NOMO-1 treated with dmso at 0.1 percent for 144 hours (cell line): ENCODE results near the gene DNAH3.
"Not testable (repeated sequence)": the region's sequence is repeated elsewhere in the genome, so short reads cannot be mapped to it uniquely, and the experiment has no call there.

ENCODE experiments used
- DNase-seq: peaks from one replicate; lab custom pipeline; 2025; ENCODE audit not compliant: unreplicated experiment; lab: John Stamatoyannopoulos, UW

The DNAH3 gene

DNA sequence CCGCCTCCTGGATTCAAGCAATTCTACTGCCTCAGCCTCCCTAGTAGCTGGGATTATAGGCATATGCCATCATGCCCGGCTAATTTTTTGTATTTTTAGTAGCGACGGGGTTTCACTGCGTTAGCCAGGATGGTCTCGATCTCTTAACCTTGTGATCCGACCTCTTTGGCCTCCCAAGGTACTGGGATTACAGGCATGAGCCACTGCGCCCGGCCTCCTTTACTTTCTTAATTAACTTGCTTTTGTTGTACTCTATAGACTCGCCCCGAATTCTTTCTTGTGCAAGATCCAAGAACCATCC lies 205.1 kb downstream of the DNAH3 start:
- DNase-seq = not testable (repeated sequence)

DNA sequence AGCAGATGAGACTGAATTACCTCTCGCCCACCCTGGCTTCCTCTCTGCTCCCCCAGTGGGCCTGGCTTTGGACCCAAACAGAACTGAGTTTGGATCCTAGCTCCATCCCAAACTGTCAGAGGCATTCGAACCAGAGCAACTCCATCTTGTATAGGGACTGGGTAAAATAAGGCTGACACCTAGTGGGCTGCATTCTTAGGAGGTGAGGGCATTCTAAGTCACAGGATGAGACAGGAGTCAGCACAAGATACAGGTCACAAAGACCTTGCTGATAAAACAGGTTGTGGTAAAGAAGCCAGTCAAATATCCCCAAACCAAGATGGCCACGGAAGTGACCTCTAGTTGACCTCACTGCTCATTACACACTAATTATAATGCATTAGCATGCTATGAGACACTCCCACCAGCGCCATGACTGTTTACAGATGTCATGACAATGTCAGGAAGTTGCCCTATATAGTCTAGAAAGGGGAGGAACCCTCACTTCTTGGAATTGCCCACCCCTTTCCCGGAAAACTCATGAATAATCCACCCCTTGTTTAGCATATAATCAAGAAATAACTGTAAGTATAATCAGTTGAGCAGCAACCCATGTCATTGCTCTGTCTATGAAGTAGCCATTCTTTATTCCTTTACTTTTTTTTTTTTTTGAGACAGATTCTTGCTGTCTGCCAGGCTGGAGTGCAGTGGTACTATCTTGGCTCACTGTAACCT lies 205.6 kb downstream of the DNAH3 start:
- no peak for DNase-seq

DNA sequence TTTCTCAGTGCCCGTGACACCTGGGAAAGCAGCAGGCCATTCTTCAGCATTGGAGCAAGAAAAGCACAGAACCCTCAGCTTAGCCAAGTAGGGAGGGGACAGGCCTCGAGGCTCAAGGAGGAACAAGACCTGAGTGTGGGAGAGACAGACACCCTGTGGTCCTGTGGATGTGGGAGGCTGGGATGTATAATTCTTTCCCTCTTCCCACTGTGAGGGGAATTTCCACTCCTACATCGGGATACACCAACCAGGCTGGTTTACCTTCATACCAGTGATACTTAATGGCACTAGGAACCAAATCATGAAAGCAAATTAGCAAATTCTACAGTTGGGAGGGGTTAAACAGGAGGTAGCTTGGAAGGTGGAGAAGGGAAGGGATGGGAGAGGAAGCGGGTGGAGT lies 208.4 kb downstream of the DNAH3 start:
- DNase-seq = no peak

DNA sequence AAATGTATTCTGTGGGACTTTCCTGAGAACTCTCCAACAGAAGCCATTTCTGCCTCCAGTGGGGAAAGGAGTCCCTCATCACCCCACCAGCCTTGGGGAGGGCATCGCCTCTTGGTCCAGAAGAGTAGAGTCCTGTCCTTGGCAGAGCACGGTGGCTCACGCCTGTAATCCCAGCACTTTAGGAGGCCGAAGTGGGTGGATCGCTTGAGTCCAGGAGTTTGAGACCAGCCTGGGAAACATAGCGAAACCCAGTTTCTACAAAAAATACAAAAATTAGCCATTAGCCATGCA lies 209.1 kb downstream of the DNAH3 start:
- DNase-seq = no peak

DNA sequence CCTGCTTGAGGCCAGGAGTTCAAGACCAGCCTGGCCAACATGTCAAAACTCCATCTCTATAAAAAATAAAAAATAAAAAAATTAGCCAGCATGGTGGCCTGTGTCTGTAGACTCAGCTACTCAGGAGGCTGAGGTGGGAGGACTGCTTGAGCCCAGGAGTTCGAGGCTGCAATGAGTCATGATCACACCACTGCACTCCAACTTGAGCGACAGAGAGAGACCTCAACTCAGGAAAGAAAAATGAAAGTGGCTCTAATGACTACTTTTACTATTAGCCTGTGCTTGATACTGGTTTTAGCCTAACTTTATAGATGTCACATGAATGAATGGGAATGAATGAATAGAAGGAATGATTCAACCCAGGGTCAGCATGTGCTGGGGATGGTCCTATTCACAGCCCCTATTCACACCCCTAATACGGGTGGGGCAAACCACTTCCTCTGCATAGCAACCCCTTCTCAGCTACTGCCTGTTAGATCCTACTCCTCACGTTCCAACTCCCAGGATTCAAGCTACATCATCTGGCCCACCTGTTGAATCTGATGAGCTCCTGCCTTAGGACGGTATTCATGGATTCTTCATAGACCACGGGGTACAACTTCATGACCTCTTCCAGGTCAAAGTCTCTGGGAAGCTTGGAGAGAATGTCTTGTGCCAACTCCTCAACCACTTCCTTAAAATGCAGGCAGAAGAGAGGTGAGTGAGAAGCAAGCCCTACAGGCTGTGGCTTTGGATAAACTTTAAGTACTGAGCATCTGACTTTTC lies 209.6 kb downstream of the DNAH3 start:
- DNase-seq = no peak

DNA sequence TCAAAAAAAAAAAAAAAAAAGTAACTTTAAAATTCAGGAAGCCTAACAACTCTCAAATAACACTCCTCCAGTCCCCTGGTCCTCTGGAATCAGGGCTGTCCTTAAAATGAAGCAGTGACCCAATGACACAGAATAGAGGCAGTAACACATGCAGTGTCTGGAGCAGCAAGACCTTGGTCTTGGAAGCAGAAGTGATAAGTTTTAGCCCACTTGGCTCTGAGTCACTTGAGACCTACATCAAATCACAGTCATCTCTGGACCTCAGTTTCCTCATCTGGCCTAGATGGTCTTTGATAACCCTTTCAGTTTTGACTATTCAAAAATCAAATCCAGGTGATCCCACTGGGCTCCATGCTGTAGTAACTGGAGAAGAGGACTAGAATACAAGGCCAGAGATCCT lies 211.0 kb downstream of the DNAH3 start:
- DNase-seq = no peak

DNA sequence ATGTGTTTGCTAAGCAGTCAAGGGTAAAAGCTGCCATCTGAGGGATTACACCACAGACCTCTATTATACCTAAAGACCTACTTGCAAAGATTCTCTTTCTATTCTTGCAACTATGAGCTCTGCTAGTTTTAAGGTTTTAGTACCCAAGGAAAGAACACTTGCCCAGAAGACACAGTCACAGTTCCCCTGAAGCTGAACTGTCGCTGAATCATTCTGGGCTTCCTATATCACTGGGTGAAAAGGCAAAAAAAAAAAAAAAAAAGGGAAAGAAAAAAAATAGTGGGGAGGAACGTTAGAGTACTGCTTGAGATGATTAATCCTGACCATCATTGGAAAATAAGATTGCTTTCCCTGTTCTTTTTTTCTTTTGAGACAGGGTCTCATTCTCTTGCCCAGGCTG lies 212.2 kb downstream of the DNAH3 start:
- DNase-seq = no peak

DNA sequence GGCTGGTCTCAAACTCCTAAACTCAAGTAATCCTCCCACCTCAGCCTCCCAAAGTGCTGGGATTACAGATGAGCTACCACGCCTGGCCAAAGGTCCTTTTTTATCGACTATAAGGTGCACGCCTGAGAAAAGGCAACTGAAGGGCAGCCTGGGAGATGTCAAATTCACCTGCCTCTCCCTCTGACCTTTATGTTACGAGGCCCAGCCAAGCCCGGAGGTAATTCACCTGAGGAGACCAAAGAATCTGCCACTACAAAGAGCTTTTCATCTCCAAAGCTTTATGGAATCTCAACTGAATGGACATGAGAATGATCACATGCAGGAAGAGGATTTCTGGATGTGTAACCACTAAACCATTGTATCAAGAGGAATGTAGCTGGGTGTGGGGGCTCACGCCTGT lies 212.9 kb downstream of the DNAH3 start:
- DNase-seq = no peak

DNA sequence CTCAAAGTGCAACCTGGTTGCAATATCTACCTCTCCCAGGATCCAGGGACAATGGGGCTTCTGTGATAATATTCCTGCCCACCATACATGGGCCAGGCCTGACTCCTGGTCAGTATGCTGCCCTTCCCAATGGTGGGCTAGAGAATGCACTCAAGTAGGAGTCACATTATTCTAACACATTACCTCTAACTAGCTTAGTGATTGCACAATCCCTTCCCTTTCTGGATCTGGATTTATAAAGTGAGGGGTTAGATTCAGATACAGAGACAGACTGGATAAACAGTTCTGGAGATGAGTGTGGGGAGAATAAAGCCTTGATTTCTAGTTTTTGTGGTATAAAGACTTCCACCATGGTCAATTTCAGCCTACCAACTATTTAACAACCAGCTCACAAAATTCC lies 217.1 kb downstream of the DNAH3 start:
- DNase-seq = no peak

DNA sequence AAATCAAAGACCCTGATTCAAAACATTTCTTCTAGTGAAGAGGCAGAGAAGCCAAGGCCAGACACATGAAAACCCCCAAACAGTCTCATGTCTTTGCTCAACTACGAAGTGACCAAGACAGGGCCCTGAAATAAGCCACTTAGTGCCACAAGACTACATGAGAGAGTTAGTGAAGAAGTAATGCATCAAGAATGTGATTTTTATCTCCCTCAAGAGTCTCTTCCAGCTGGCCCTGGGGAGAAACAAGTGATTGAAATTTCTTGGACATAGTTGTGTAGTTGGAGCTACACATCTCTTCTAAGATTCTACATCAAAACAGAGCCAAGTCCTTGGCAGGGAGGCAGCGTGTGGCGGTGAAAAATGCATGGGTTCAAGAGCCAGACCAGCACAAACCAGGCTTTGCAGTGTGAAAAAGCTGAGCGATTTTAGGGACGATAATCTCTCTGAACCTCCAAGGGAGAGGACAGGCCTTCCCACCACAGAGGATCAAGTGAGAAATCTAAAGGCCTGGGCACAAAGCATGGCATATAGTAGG lies 219.5 kb downstream of the DNAH3 start:
- no peak for DNase-seq

DNA sequence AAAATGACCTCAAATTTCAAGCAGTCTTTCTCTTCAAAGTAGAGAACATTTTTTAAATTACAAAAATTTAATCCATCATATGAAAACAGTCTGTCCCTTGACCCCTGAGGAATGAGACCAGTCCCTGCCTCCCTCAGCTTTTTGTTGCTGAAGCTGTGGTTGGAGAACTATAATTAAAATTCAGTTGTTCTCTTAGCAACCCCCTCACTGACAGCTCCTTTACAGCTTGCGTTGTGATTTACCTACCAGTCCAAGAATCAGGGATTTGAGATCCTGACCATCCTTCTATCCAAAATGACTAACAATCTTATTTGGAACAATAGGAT lies 220.3 kb downstream of the DNAH3 start:
- DNase-seq = no peak

DNA sequence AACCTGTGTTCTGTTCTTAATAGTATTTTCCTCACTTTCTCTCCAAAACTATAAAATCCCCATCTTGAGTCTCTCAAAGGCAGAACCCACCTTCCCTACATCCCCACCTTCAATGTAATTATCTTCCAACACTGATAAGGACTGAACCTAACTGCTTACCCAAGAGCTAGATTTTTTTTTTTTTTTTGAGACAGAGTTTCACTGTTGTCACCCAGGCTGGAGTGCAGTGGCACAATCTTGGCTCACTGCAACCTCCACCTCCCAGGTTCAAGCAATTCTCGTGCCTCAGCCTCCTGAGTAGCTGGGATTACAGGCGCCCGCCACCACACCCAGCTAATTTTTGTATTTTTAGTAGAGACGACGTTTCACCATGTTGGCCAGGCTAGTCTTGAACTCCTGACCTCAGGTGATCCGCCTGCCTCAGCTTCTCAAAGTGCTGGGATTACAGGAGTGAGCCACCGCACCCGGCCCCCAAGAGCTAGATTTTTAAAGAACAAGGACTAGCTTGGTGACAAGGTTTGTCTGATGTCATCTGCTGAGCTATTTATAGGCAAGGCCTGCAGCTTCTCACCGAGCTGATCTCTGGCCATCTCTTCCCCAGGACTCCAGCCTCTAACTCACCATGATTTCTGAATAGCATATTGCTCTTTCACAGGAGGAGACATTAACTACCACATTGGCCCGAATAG lies 220.8 kb downstream of the DNAH3 start:
- not testable (repeated sequence) for DNase-seq

DNA sequence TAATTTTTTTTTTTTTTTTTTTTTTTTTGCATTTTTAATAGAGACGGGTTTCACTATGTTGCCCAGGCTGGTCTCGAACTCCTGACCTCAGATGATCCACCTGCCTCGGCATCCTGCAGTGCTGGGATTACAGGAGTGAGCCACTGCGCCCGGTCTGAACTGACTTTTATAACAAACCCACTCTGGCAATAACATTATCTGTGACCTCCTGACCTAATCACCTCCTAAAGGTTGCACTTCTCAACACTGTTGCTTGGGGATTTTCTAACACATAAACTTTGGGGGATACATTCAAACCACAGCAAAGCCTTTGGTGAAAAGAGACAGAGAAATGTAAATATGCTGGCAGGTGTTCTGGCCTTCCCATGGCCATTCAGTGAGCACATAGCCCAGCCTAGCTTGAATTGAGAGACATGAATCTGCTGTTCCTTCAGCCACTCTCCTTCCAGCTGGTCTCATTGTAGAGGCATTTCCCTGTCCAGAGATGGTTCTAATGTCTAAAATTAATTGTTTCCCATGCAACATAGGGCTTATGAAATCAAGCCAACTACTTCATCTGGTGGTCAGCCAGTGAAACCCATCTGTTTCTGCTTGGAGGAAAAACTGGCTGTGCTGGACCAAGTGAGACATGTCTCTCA lies 221.8 kb downstream of the DNAH3 start:
- DNase-seq = no peak

DNA sequence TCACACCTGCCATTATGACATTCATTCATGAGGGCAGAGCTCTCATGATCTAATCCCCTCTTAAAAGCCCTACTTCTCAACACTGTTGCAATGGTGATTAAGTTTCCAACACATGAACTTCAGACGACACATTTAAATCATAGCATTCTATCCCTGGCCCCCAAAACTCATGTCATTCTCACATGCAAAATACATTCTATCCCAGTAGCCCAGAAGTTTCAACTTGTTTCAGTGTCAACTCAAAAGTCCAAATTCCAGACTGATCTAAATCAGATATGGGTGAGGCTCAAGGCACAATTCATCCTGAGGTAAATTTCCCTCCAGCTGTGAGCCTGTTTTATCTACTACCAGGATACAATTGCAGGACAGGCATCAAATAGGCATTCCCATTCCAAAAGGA lies 224.9 kb downstream of the DNAH3 start:
- no peak for DNase-seq

DNA sequence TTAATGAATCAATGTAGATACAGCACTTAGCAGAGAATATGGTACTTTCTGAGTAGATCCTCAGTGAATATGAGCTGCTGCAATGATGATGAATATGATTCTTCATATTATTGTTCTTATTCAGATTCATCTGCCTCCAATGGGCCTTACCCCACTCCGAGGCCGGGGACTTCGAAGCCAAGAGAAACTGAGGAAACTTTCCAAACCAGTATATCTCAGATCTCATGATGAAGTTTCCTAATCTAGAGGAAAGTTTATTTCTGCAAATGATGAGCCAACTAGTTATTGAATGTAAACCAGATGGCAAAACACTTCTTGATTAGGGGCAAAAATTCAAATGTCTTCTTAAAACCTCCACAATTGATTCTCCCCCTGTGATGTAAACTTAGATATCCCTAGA lies 226.8 kb downstream of the DNAH3 start:
- DNase-seq = no peak

DNA sequence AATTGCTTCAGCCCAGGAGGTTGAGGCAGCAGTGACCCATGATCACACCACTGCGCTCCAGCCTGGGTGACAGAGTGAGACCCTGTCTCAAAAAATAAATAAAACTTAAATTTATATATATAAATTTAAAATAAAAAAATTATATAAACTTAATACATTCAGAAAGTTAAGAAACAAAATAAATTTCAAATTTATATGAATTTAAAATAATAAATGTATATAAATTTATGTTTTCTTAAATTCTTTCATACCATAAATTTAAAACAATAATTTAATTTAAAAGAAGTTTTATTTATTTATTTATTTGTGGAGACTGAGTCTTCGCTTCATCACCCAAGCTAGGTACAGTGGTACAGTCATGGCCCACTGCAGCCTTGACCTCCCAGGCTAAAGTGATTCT lies 229.8 kb downstream of the DNAH3 start:
- DNase-seq = no peak

DNA sequence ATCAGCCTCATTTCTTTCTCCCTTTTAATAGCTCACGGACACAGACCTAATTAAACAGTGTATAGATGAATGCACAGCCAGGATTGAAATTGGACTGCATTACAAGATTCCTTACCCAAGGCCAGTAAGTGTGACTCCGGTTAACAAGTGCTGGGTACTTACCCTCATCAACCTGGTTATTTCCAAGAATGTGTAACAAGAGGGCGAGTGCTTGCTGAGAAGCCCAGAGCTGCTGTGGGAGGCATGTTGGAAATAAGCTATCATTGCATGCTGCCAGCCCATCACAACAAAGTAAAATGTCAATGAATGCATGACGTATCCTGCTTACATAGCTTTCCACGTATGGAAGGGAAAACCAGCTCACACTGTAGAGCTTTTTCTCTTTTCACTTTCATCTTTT lies 230.6 kb downstream of the DNAH3 start:
- DNase-seq = no peak

DNA sequence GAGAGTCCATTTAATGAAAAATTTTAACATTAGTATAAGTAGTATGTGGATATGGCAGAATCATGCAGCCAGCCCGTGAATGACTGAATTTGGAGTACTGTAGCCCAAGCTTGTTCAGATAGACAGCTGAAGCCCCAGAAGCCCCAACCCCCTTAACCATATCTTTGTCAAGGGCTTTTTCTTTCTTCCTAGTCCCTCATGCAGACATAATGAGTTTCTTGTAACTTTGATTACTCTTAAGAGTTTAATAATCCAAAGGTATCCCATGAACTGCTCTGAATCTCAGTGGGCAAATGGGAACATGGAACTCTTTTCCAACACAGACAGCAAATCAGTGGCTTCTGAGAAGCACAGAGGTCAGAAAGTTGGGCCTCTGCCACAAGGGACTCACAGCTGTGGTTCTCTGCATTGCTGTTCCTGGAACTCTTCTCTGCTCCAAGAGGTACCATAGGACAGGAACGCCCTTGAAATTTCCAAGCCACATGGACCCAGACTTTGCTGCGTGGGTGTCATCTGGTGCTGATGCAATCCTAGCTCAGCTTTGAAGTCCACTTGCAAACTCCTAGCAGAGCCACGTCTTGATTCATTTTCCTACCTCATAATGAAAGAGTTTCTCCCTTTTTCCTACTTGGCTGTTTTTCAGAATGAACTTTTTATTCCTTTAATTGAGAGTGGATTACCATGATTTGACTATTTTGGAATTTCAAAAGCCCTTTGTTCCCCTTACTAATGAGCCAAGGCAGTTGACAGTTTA lies 232.0 kb downstream of the DNAH3 start:
- DNase-seq = no peak

DNA sequence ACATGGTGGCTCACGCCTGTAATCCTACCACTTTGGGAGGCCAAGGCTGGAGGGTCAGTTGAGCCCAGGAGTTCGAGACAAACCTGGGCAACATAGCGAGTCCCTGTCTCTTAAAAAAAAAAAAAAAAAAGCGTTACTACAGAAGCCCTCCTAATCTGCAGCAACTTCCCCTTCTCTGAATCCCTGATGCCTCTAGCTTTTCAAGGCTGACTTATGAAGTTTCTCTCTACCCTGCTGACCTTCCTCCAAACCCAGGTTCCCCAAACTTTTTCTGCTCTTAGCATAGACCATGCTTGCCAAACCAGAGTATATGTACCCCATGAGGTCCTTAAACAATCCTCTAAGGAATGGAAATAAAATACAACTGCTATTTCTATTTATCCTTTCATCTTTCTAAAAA lies 233.7 kb downstream of the DNAH3 start:
- peak; percentile 51 for DNase-seq

DNA sequence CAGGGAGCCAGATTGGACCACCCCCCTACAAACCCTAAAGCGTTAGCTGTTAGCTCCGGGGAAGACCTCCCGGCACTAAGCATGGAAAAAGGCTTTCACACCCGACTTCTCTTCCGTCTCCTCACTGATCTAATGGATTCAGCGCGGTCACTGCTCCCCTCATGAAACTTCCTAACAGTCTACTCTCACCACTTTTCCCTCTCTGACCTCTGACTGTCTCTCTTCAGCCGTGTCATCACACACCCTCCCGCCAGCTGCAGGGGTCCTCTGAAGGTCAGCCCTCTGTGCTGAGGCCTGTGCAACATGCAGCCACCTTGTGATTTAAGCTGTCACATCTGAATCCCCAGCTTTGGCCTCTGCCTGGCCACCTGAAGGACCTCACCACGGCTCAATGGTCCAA lies 234.4 kb downstream of the DNAH3 start:
- DNase-seq = no peak

DNA sequence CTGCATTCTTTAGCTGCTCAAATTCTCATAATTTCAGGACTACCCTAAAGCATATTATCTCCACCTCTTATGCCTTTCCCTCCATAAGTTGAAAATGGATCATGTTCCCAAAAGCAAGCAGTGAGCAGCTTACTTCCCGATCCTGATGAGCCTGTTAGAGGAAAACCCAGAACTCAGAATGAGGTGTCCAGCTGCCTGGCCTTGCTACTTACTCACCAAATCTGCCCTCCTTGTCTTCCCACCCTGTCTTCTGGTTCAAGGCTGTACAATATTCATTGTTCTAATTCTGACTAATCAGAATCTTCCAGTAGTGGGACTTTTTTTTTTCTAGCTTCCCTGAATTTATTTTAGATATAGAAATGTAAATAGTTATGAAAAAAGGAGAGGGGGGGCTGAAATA lies 239.3 kb downstream of the DNAH3 start:
- DNase-seq = no peak
